NCI-H146 (cell line): ENCODE data around the gene AGER.

Experiments
- DNase-seq: peaks from one replicate; lab custom pipeline; 2025; lab: John Stamatoyannopoulos, UW

AGER gene

GRCh38 chr6:32168807-32169591, 15.1 kb downstream of the AGER start:
- no peak for DNase-seq

GRCh38 chr6:32168350-32168749, 15.7 kb downstream of the AGER start:
- DNase-seq = no peak

- no peak for DNase-seq
Observed at GRCh38 chr6:32167761-32168262, 16.2 kb downstream of the AGER start.

GRCh38 chr6:32167154-32167760, 16.8 kb downstream of the AGER start:
- peak; percentile 75 for DNase-seq

- DNase-seq = no peak
Observed at GRCh38 chr6:32166411-32167061, 17.5 kb downstream of the AGER start.

- no peak for DNase-seq
Observed at GRCh38 chr6:32164295-32164694, 19.8 kb downstream of the AGER start, which contains the start of gene EGFL8. Gene EGFL8 (plus strand): TSS chr6:32164595. CDS start chr6:32166166, 1,571 bp downstream.

- no peak for DNase-seq
Observed at GRCh38 chr6:32163559-32164258, 20.3 kb downstream of the AGER start.

GRCh38 chr6:32158052-32158451, 26.0 kb downstream of the AGER start:
- DNase-seq = no peak

- no peak for DNase-seq
Observed at GRCh38 chr6:32156891-32157290, 27.2 kb downstream of the AGER start.

- peak; percentile 87 for DNase-seq
Observed at GRCh38 chr6:32154514-32155161, 29.4 kb downstream of the AGER start.

GRCh38 chr6:32153564-32154513, 30.2 kb downstream of the AGER start, which contains the start of gene PPT2:
Gene PPT2 (plus strand): TSS chr6:32154141. CDS start chr6:32154595, 454 bp downstream.
- DNase-seq = peak; percentile 79

GRCh38 chr6:32152769-32153563, 31.1 kb downstream of the AGER start:
- peak; percentile 27 for DNase-seq

GRCh38 chr6:32151863-32152768, 31.9 kb downstream of the AGER start, which contains the start of gene PRRT1:
Gene PRRT1 (minus strand): TSS chr6:32151939. CDS start chr6:32151827, 112 bp downstream.
- DNase-seq = no peak

GRCh38 chr6:32151181-32151862, 32.7 kb downstream of the AGER start:
- no peak for DNase-seq

- DNase-seq = no peak
Observed at GRCh38 chr6:32149932-32150870, 33.9 kb downstream of the AGER start.

- peak; percentile 34 for DNase-seq
Observed at GRCh38 chr6:32149092-32149755, 34.8 kb downstream of the AGER start.
